ENCODE data around the gene ALK. TPM values are rescaled to one million over a fixed set of nuclear protein-coding genes. Genes with fewer than 3 reads are reported as not detected.

ALK gene
- total and polyA plus RNA-seq, 10 of the 15 experiments (the other 5 are each of a cell fraction or from before 2014, with no cell fraction given), result 0.11 TPM; not detected in 9

DNA sequence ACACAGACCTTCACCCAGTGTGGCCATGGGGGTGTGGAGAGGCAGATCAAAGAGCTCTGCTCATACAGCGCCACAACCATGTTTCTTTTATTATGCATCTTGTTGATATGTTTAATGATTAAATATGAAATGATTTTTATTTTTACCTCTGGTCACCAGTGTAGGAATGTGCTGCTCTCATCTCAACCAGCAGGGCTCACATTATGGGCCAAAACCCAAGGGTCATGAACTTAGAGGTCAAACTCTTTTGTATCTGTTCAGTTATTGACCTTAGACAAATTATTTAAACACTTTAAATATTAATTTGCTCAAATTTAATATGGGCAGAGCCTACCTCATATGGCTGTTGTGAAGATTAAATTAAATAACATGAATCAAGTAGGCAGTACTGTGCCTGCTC is 386.2 kb downstream of the ALK start:
- Histone ChIP-seq H3K9ac (ENCODE audit: control insufficient read depth, insufficient read depth, low read length) (no peak overlapping the region), H4K20me1 (ENCODE audit: control insufficient read depth, insufficient read depth) (no peaks in the 10 kb centered on the region), H3K27me3 (replicated peaks in 1 of 2; ENCODE audit: control insufficient read depth in 2 of 2, insufficient read depth in 2 of 2, low read length in 1 of 2) (peaks cover 0 to 4% of the 10 kb centered on the region in 2 experiments; a peak in 2 of 4 replicates), H3K4me3 (no peak overlapping the region), H3K79me2 (ENCODE audit: control insufficient read depth, insufficient read depth, low read length) (no peaks in the 10 kb centered on the region), H2AFZ (ENCODE audit: control insufficient read depth, low read depth, low read length) (no peak overlapping the region), H3K9me3 (replicated peaks; ENCODE audit: control insufficient read depth, insufficient read depth, low read length) (no peaks in the 10 kb centered on the region), H3K36me3 (ENCODE audit: control insufficient read depth in 2 of 2, insufficient read depth in 2 of 2, low read length in 1 of 2) (no peaks in the 10 kb centered on the region), H3K27ac (ENCODE audit: control insufficient read depth, insufficient read depth) (no peak overlapping the region), H3K4me1 (ENCODE audit: control insufficient read depth, insufficient read depth, low read length) (no peaks in the 10 kb centered on the region), H3K4me2 (ENCODE audit: control insufficient read depth, insufficient read depth) (no peak overlapping the region)
- ATAC-seq (no peak), FAIRE-seq (no peak), DNase-seq (ENCODE audit: low read depth, low spot score) (no peak)
- CTCF ChIA-PET, result no interaction called here
- POLR2A ChIA-PET, result no interaction called here
- no TSS peak for BruUV-seq (replicated peaks)
- in situ Hi-C loops (cut with MboI), result no loop called here
- SMC1A ChIA-PET (ENCODE audit: uncharacterized antibody, unreplicated experiment), result interaction anchor here (1.1 kb wide), 1 partner anchor 10 kb away, joined by 4 read pairs; no protein-coding TSS in a partner anchor
- 0% methylated on average over 1 of the region's 1 CpG for WGBS (ENCODE audit: insufficient coverage, insufficient replicate concordance, low lambda C conversion rate, missing lambda C conversion rate)
- RAD21 ChIA-PET (ENCODE audit: unreplicated experiment), result no interaction called here
- intact Hi-C loops (cut with micrococcal nuclease; ENCODE audit: unreplicated experiment), result no loop called here
- TF ChIP-seq SMAD5 (IDR thresholded peaks at IDR 0.05; ENCODE audit: low read depth) (no peak), SP1 (IDR thresholded peaks at IDR 0.05; ENCODE audit: low read depth, low read length) (no peak), BRCA1 (IDR thresholded peaks at IDR 0.05; ENCODE audit: low read depth, low read length) (no peak)
- TF ChIP-seq, protein P1, sequence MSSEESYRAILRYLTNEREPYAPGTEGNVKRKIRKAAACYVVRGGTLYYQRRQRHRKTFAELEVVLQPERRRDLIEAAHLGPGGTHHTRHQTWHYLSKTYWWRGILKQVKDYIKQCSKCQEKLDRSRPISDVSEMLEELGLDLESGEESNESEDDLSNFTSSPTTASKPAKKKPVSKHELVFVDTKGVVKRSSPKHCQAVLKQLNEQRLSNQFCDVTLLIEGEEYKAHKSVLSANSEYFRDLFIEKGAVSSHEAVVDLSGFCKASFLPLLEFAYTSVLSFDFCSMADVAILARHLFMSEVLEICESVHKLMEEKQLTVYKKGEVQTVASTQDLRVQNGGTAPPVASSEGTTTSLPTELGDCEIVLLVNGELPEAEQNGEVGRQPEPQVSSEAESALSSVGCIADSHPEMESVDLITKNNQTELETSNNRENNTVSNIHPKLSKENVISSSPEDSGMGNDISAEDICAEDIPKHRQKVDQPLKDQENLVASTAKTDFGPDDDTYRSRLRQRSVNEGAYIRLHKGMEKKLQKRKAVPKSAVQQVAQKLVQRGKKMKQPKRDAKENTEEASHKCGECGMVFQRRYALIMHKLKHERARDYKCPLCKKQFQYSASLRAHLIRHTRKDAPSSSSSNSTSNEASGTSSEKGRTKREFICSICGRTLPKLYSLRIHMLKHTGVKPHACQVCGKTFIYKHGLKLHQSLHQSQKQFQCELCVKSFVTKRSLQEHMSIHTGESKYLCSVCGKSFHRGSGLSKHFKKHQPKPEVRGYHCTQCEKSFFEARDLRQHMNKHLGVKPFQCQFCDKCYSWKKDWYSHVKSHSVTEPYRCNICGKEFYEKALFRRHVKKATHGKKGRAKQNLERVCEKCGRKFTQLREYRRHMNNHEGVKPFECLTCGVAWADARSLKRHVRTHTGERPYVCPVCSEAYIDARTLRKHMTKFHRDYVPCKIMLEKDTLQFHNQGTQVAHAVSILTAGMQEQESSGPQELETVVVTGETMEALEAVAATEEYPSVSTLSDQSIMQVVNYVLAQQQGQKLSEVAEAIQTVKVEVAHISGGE (CRISPR knock-in tag; IDR thresholded peaks at IDR 0.05), result no peak

DNA sequence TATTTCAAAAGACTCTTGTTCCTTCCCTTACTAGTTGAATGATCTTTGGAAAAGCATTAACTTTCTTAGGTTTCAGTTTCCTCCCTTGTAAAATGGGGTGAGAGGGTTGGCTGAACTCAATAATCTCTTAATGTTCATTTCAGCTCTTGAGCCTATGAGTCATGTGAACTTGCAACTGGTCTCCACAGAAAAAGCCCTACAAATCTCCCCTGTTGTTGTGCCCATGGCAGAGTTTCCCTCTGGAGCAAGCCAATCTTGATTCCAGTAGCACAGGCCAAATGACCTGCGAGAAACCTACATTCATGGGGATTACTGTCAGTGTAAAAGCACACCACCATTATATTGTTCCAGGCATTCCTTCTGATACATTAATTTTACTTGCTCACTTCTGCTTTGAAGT is 388.9 kb downstream of the ALK start:
- H3K4me2 ChIP-seq (ENCODE audit: control insufficient read depth, insufficient read depth), result no peak overlapping the region
- in situ Hi-C loops (cut with MboI), result no loop called here
- TF ChIP-seq BRCA1 (IDR thresholded peaks at IDR 0.05; ENCODE audit: low read depth, low read length) (no peak), STAT1 (conservative IDR thresholded peaks at IDR 0.05) (no peak), RAD21 (IDR thresholded peaks at IDR 0.05; ENCODE audit: insufficient read depth, low read depth, low read length) (no peak), CHD1 (IDR thresholded peaks at IDR 0.05; ENCODE audit: low read depth, low read length) (no peak), PML (IDR thresholded peaks at IDR 0.05; ENCODE audit: low read length) (no peak), KLF5 (IDR thresholded peaks at IDR 0.05; ENCODE audit: partially characterized antibody) (no peak), JUNB (IDR thresholded peaks at IDR 0.05) (no peak), EP300 (IDR thresholded peaks at IDR 0.05; ENCODE audit: borderline replicate concordance in 1 of 2, control insufficient read depth in 1 of 2, low read depth in 2 of 2, low read length in 2 of 2) (no peak)
- TF ChIP-seq, protein P2, sequence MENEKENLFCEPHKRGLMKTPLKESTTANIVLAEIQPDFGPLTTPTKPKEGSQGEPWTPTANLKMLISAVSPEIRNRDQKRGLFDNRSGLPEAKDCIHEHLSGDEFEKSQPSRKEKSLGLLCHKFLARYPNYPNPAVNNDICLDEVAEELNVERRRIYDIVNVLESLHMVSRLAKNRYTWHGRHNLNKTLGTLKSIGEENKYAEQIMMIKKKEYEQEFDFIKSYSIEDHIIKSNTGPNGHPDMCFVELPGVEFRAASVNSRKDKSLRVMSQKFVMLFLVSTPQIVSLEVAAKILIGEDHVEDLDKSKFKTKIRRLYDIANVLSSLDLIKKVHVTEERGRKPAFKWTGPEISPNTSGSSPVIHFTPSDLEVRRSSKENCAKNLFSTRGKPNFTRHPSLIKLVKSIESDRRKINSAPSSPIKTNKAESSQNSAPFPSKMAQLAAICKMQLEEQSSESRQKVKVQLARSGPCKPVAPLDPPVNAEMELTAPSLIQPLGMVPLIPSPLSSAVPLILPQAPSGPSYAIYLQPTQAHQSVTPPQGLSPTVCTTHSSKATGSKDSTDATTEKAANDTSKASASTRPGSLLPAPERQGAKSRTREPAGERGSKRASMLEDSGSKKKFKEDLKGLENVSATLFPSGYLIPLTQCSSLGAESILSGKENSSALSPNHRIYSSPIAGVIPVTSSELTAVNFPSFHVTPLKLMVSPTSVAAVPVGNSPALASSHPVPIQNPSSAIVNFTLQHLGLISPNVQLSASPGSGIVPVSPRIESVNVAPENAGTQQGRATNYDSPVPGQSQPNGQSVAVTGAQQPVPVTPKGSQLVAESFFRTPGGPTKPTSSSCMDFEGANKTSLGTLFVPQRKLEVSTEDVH (IDR thresholded peaks at IDR 0.05; ENCODE audit: low read depth, partially characterized antibody), result no peak

More for the DNA sequence above, 388.9 kb downstream of the ALK start:
- FAIRE-seq (no peak), DNase-seq (ENCODE audit: low read depth, low spot score) (no peak), ATAC-seq (no peak)
- BruUV-seq (replicated peaks), result no TSS peak
- Histone ChIP-seq H4K20me1 (ENCODE audit: control insufficient read depth, insufficient read depth) (no peaks in the 10 kb centered on the region), H3K9ac (ENCODE audit: control insufficient read depth, insufficient read depth, low read length) (no peak overlapping the region), H2AFZ (ENCODE audit: control insufficient read depth, low read depth, low read length) (no peak overlapping the region), H3K4me1 (ENCODE audit: control insufficient read depth, insufficient read depth, low read length) (no peaks in the 10 kb centered on the region), H3K4me3 (no peak overlapping the region), H3K27me3 (replicated peaks in 1 of 2; ENCODE audit: control insufficient read depth in 2 of 2, insufficient read depth in 2 of 2, low read length in 1 of 2) (peaks cover 3 to 4% of the 10 kb centered on the region in 2 experiments; a peak in 3 of 4 replicates), H3K79me2 (ENCODE audit: control insufficient read depth, insufficient read depth, low read length) (no peaks in the 10 kb centered on the region), H3K36me3 (ENCODE audit: control insufficient read depth in 2 of 2, insufficient read depth in 2 of 2, low read length in 1 of 2) (no peaks in the 10 kb centered on the region), H3K9me3 (replicated peaks; ENCODE audit: control insufficient read depth, insufficient read depth, low read length) (no peaks in the 10 kb centered on the region), H3K27ac (ENCODE audit: control insufficient read depth, insufficient read depth) (no peak overlapping the region)
- ChIA-PET RAD21 (ENCODE audit: unreplicated experiment) (no interaction called here), CTCF (no interaction called here), SMC1A (ENCODE audit: uncharacterized antibody, unreplicated experiment) (no interaction called here), POLR2A (no interaction called here)
- 0% methylated on average over 1 of the region's 1 CpG for WGBS (ENCODE audit: insufficient coverage, insufficient replicate concordance, low lambda C conversion rate, missing lambda C conversion rate)
- intact Hi-C loops (cut with micrococcal nuclease; ENCODE audit: unreplicated experiment), result no loop called here

All from GM12878 (cell line).